Ishikawa (cell line): ENCODE measurements around the gene NOTO.

Experiments used
- CEBPB ChIP-seq: IDR thresholded peaks from 2 replicates; pipeline ENCODE4 v1.6.1; 2012
- CREB1 ChIP-seq: IDR thresholded peaks from 2 replicates; pipeline ENCODE4 v1.6.1; 2012; ENCODE audit warnings: low read depth
- EGR1 ChIP-seq: IDR thresholded peaks from 2 replicates; pipeline ENCODE4 v1.6.1; 2012
- EP300 ChIP-seq: IDR thresholded peaks from 2 replicates; pipeline ENCODE4 v1.6.1; 2012; ENCODE audit warnings: borderline replicate concordance
- FOXM1 ChIP-seq: IDR thresholded peaks from 2 replicates; pipeline ENCODE4 v1.6.1; 2012; ENCODE audit warnings: low read depth, borderline replicate concordance
- MAX ChIP-seq: IDR thresholded peaks from 2 replicates; pipeline ENCODE4 v1.6.1; 2012
- NFIC ChIP-seq: IDR thresholded peaks from 2 replicates; pipeline ENCODE4 v1.6.1; 2012
- RAD21 ChIP-seq: IDR thresholded peaks from 2 replicates; pipeline ENCODE4 v1.6.1; 2012; ENCODE audit warnings: low read depth
- TAF1 ChIP-seq: IDR thresholded peaks from 2 replicates; pipeline ENCODE4 v1.6.1; 2012; ENCODE audit warnings: low read depth, mild to moderate bottlenecking
- TCF12 ChIP-seq: IDR thresholded peaks from 2 replicates; pipeline ENCODE4 v1.6.1; 2012; ENCODE audit warnings: low read depth
- TEAD4 ChIP-seq: IDR thresholded peaks from 2 replicates; pipeline ENCODE4 v1.6.1; 2012
- YY1 ChIP-seq: IDR thresholded peaks from 2 replicates; pipeline ENCODE4 v1.6.1; 2012; ENCODE audit warnings: low read depth
- ZBTB7A ChIP-seq: IDR thresholded peaks from 2 replicates; pipeline ENCODE4 v1.6.1; 2012; ENCODE audit warnings: low read depth
- TF ChIP-seq, protein P1 (sequence below): IDR thresholded peaks from 2 replicates; pipeline ENCODE4 v1.6.1; 2012; ENCODE audit warnings: low read depth, mild to moderate bottlenecking
- TF ChIP-seq, protein P2 (sequence below): IDR thresholded peaks from 2 replicates; pipeline ENCODE4 v1.6.1; 2012

Gene NOTO

GRCh38 chr2:73233932-73234832, 31.8 kb downstream of the NOTO start, which contains the start of gene CCT7:
Gene CCT7, plus strand, starts transcription at chr2:73234308. Its CDS starts 71 bp downstream, at chr2:73234379.
- TF ChIP-seq FOXM1 (no peak; the same call in 1 of the 2 replicates), TEAD4 (no peak; the same call in 1 of the 2 replicates), ZBTB7A (no peak), TCF12 (peak; percentile 65; the same call in 1 of the 2 replicates), YY1 (peak; percentile 76), CEBPB (0 out of 2 replicates have a peak, but pooled peaks have one; percentile 41), NFIC (peak; percentile 23; the same call in 1 of the 2 replicates), EGR1 (peak; percentile 17; the same call in 1 of the 2 replicates), TAF1 (peak; percentile 99), MAX (peak; percentile 93), CREB1 (no peak), RAD21 (no peak)
- TF ChIP-seq, protein P1, sequence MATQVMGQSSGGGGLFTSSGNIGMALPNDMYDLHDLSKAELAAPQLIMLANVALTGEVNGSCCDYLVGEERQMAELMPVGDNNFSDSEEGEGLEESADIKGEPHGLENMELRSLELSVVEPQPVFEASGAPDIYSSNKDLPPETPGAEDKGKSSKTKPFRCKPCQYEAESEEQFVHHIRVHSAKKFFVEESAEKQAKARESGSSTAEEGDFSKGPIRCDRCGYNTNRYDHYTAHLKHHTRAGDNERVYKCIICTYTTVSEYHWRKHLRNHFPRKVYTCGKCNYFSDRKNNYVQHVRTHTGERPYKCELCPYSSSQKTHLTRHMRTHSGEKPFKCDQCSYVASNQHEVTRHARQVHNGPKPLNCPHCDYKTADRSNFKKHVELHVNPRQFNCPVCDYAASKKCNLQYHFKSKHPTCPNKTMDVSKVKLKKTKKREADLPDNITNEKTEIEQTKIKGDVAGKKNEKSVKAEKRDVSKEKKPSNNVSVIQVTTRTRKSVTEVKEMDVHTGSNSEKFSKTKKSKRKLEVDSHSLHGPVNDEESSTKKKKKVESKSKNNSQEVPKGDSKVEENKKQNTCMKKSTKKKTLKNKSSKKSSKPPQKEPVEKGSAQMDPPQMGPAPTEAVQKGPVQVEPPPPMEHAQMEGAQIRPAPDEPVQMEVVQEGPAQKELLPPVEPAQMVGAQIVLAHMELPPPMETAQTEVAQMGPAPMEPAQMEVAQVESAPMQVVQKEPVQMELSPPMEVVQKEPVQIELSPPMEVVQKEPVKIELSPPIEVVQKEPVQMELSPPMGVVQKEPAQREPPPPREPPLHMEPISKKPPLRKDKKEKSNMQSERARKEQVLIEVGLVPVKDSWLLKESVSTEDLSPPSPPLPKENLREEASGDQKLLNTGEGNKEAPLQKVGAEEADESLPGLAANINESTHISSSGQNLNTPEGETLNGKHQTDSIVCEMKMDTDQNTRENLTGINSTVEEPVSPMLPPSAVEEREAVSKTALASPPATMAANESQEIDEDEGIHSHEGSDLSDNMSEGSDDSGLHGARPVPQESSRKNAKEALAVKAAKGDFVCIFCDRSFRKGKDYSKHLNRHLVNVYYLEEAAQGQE: no peak
- TF ChIP-seq, protein P2, sequence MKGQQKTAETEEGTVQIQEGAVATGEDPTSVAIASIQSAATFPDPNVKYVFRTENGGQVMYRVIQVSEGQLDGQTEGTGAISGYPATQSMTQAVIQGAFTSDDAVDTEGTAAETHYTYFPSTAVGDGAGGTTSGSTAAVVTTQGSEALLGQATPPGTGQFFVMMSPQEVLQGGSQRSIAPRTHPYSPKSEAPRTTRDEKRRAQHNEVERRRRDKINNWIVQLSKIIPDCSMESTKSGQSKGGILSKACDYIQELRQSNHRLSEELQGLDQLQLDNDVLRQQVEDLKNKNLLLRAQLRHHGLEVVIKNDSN: 0 out of 2 replicates have a peak, but pooled peaks have one; percentile 28

GRCh38 chr2:73235315-73236028, 33.1 kb downstream of the NOTO start:
- TF ChIP-seq, protein P1: no peak
- TF ChIP-seq EGR1 (no peak), TEAD4 (no peak), TAF1 (no peak), RAD21 (no peak), TCF12 (no peak), EP300 (no peak), FOXM1 (no peak), NFIC (no peak)

- TF ChIP-seq NFIC (no peak), TAF1 (no peak), YY1 (no peak)
Observed at GRCh38 chr2:73237168-73237567, 34.8 kb downstream of the NOTO start.

DNA sequence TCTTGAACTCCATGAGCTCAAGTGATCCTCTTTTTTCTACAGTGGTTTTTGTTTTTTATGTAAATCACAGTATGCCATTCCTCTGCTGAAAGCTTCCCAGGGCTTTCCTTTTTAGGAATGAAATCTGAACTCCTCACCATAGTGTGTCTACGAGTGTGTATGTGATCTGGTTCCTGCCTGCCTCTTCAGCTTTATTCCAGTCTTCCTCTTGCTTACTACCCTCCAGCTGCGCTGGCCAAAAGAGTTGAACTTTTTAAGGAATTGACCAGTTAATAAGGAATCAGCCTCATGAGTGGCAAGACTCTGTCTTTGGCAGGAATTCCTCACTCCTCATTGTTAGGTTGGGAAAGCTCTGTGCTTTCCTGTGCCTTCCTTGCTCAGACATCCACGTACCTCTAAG, 35.8 kb downstream of the NOTO start:
- TF ChIP-seq MAX: no peak
- no peak for TF ChIP-seq TEAD4
- TF ChIP-seq, protein P2: no peak
- TF ChIP-seq, protein P1: no peak
- TF ChIP-seq ZBTB7A: no peak
- TF ChIP-seq CEBPB: no peak
- no peak for TF ChIP-seq TCF12
- no peak for TF ChIP-seq YY1
- TF ChIP-seq CREB1: no peak
- no peak for TF ChIP-seq FOXM1
- no peak for TF ChIP-seq EP300
- no peak for TF ChIP-seq NFIC
- no peak for TF ChIP-seq TAF1
